Astrocyte (in vitro differentiated cells and primary cell): ENCODE data around the gene SPRED3.
"Not testable (repeated sequence)": the region's sequence is repeated elsewhere in the genome, so short reads cannot be mapped to it uniquely, and the experiment has no call there.

ENCODE experiments used
- CTCF ChIP-seq: IDR thresholded peaks from 2 replicates; pipeline ENCODE4 v1.5.1; 2011; ENCODE audit warnings: low read depth, mild to moderate bottlenecking, inconsistent platforms, low read length, moderate library complexity; ENCODE audit not compliant: insufficient read depth
- EZH2 ChIP-seq: IDR thresholded peaks from 2 replicates; pipeline ENCODE4 v1.6.1; 2012; ENCODE audit warnings: mild to moderate bottlenecking, low read length, inconsistent platforms; ENCODE audit not compliant: insufficient read depth

- TF ChIP-seq CTCF, EZH2: not testable (repeated sequence)
These were observed 25.4 kb upstream of the SPRED3 start for GRCh38 chr19:38362946-38363688.
